Lower leg skin (tissue), 4 donors: ENCODE data around the gene KCNJ11. TPM values are rescaled to one million over a fixed set of nuclear protein-coding genes. Genes with fewer than 3 reads are reported as not detected.

ENCODE experiments used
- DNase-seq, 2 donors: peaks; one replicate each; pipeline ENCODE4 v3.0.0-alpha.2; 2019; ENCODE audit warnings: low spot score in 2 of 2
- H3K4me3 ChIP-seq: fragments of 200-600 bp; sonication (generic); 2 replicates; pipeline ENCODE4 v1.5.1; 2017; ENCODE audit warnings: mild to moderate bottlenecking, low read depth; ENCODE audit not compliant: poor library complexity, severe bottlenecking
- CTCF ChIP-seq, 3 donors: fragments of 450-650 bp; IDR thresholded peaks; one replicate each; pipeline ENCODE4 v1.5.1; 2016; ENCODE audit warnings: antibody characterized with exemption in 3 of 3, mild to moderate bottlenecking in 3 of 3, moderate library complexity in 2 of 3
- POLR2A ChIP-seq, 2 donors: fragments of 450-650 bp; IDR thresholded peaks; one replicate each; pipeline ENCODE4 v1.6.1; 2016 to 2017; ENCODE audit warnings: antibody characterized with exemption in 2 of 2, mild to moderate bottlenecking in 1 of 2, moderate library complexity in 1 of 2
- WGBS, 2 donors: methylation state at CpG; one replicate each; pipeline ENCODE4 v1.1.5; 2018; 5-methylcytosine and 5-hydroxymethylcytosine counted together
- intact Hi-C: fragments of 100-400 bp; cut with DNase I; formaldehyde crosslinking; loops from one replicate; pipeline ENCODE4 v1.15.0; 2023; ENCODE audit warnings: low total_unique reads
- total RNA-seq, 4 donors: library from RNA; depleted of rRNA; stranded (reverse); fragments of >200 nt; gene quantifications; one replicate each; pipeline ENCODE4 v1.1.0, GENCODE V29; 2016

KCNJ11 gene
- total RNA-seq, 4 donors from 2014 or later = 2.0 to 20.5 (median 4.7) TPM

- no peak overlapping the region for H3K4me3 ChIP-seq
- TF ChIP-seq POLR2A (IDR thresholded peaks at IDR 0.05) = no peak
- no peak for TF ChIP-seq CTCF (IDR thresholded peaks at IDR 0.05)
- DNase-seq = no peak
- intact Hi-C loops = no loop called here
- WGBS, 2 donors = 81 to 83% methylated on average over 1 of the region's 1 CpG
Observed at GRCh38 chr11:17366495-17366894, 22.0 kb downstream of the KCNJ11 start.

GRCh38 chr11:17354601-17354991, 33.9 kb downstream of the KCNJ11 start:
- H3K4me3 ChIP-seq = no peak overlapping the region

GRCh38 chr11:17353821-17354600, 34.4 kb downstream of the KCNJ11 start:
- TF ChIP-seq POLR2A (IDR thresholded peaks at IDR 0.05) (no peak), CTCF (IDR thresholded peaks at IDR 0.05) (no peak)
- WGBS, 2 donors = 7 to 9% methylated on average over 15 of the region's 15 CpGs
- no peak for DNase-seq
- H3K4me3 ChIP-seq = peak overlapping the region; percentile 46
- intact Hi-C loops = loop anchor here (5.0 kb wide), 1 partner anchor 117 kb away; no protein-coding TSS in a partner anchor

More at GRCh38 chr11:17354601-17354991, 33.9 kb downstream of the KCNJ11 start:
- intact Hi-C loops = loop anchor here (5.0 kb wide), 1 partner anchor 117 kb away; no protein-coding TSS in a partner anchor
- TF ChIP-seq POLR2A (IDR thresholded peaks at IDR 0.05) (no peak), CTCF (IDR thresholded peaks at IDR 0.05) (no peak)
- WGBS, 2 donors = 53 to 64% methylated on average over 3 of the region's 3 CpGs
- DNase-seq = peak in 1 of 2 donors; percentile 77

GRCh38 chr11:17352950-17353820, 35.3 kb downstream of the KCNJ11 start:
- DNase-seq = peak; percentile 43 to 93

More at GRCh38 chr11:17352950-17353820, 35.3 kb downstream of the KCNJ11 start:
- peak overlapping the region; percentile 46 for H3K4me3 ChIP-seq
- intact Hi-C loops = loop anchor here (5.0 kb wide), 1 partner anchor 116 kb away; no protein-coding TSS in a partner anchor
- TF ChIP-seq POLR2A (IDR thresholded peaks at IDR 0.05) = no peak
- TF ChIP-seq CTCF (IDR thresholded peaks at IDR 0.05) = no peak
- WGBS, 2 donors = 1% methylated on average over 59 to 67 of the region's 69 CpGs
